HG02610 (cell line): ENCODE results near the gene RNF144B.
"Not testable (repeated sequence)": the region's sequence is repeated elsewhere in the genome, so short reads cannot be mapped to it uniquely, and the experiment has no call there.

Source experiments
- ATAC-seq: cut with Tn5 transposase; IDR thresholded peaks from one replicate; pipeline ENCODE4 v1.9.1; 2021; ENCODE audit warnings: mild to moderate bottlenecking, moderate library complexity; ENCODE audit not compliant: unreplicated experiment

The RNF144B gene

DNA sequence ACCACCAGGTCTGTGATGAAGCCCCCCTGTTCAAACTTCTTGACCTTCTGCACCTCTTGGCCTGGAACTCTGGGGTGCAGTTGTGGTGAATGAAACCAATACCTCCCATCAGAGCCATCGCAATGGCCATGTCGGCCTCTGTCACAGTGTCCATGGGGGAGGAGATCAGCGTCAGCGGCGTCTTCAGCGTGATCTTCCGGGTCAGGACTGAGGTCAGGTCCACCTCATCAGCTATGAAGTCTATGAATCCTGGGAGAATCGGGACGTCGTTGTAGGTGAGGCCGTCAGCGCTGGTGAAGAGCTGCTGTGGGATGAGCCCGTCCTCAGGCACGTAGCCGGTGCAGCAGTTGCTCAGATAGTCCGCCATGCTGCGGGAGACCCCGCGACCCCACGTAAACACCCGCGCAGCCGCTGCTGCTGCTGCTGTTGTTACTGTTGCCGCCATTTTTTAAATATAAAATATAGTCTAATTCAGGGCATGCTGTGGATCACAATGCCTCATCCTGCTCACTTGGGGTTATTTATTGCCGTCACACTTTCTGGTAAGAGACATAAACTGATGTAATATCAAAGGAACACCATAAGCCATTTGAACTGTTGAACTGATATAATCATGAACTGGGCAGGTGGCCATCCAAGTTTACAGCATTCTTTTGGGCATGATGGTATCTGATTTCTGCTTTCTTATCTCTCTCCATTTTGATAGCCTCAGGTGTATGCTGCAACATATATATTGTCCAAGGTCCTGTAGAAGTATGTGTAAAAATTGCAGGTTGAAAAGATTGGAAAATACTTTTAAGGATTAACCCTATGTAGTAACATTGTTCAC lies 18.7 kb upstream of the RNF144B start:
- no peak for ATAC-seq

DNA sequence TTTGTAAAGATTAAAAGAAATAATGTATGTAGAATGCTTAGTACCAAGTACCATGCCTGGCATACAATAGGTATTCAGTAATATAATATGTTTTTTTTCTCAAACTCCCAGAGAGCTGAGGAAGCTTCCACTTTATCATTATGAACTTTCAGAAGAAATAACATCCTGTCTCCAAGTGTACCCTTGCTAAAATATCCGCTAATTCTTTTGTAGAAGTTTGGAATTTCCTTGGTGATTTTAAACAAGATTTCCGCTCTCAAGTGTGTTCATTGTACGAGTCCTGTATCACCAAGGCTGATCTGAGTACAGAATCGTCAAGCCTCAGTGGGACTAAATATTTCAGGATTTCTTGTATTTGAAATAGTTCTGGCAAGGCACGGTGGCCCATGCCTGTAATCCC lies 16.1 kb upstream of the RNF144B start:
- no peak for ATAC-seq

DNA sequence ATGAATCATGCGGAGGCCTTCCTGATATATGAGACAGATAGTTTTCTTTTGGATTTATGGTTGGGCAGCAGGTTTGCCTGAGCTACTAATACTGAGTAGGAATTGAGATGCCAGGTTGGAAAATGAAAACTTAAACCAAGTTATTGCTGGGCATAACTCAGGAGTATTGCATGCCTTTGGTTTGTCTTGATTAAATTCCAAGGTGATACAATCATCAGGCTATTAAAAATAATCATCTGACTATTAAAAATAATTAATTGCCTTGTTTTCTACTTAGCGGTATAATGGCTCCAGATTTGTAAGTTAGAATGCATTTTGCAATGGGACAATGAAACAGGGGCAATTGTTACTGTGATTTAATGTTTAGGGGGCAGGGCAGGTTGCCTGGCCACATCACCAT lies 15.5 kb upstream of the RNF144B start:
- ATAC-seq = no peak

DNA sequence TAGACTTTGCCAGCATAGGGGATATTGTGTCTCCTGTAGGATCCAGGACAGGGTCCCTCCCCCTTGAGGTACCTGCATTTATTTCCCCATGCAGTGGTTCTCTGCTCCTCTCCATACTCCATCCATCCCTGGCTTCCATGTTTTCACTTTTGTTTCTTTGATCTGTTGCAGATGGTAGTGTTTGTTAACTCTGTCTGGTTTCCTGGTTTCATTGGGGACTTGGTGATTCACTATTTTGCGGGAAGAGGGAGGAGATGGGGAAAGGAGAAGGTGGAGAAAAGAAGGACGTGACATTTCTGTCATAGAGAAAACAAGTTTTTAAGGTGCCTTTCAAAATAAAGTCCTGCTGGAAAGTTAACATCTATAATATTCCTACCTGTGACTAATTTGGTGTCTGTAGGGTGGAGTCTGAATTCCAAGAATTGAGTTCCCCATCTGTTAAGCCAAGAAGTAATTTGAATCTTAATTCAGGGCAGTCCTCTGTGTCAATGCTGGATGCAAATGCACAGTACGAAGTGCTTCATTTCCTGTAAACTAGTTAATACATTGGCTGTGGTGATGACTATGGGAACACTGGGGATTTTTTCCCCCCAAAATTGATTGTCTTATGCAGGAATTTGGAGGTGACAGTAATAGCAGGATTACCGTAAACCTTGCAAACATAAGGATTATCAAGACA lies 6.9 kb upstream of the RNF144B start:
- no peak for ATAC-seq

DNA sequence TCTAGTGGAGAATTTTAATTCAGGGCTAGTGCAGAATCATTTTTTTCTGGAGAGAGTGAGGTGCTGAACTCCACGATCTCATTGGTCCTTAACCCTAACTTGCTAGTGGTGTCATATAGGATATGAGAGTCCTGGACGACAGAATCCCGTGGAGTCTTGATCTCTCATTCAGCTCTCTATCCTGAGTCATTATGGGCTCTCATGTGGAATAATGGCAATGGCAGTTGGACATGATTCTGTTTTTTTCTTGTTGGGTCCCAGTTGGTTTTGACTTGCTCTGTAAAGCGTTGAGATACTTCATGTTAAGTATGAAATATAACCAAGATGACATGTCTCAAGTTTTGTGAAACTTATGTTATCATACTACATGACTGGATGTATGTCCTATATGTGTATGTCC lies 6.3 kb upstream of the RNF144B start:
- no peak for ATAC-seq

DNA sequence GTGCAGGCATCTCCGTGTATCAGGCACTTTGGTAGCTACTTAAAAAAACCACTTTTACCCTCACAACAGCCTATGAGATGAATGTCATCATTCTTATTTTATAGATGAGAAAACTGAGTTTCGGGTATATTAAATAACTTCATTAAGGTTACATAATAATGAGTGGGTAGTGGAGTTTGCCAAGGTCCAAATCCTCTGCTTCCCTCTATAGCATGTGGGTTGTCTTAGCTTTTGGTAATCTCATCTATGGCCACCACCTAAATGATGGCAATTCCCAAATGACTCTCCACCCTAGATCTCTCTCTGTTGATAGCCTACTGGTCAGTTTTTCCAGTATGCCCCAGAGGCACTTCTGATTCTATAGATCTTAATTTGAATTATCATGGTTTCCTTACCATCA lies 3.7 kb upstream of the RNF144B start:
- ATAC-seq = no peak

DNA sequence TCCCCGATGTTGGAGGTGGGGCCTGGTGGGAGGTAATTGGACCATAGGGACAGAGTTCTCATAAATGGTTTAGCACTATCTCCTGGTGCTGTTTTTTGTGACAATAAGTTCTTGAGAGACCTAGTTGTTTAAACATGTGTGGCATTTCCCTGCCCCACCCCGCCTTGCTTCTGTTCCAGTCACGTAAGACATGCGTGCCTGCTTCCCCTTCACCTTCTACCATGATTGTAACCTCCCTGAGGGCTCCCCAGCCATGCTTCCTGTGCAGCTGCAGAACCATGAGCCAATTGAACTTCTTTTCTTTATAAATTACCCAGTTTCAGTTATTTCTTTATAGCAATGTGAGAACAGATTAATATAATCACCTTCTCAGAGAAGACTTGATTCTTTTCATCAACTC lies 2.5 kb upstream of the RNF144B start:
- ATAC-seq = no peak

DNA sequence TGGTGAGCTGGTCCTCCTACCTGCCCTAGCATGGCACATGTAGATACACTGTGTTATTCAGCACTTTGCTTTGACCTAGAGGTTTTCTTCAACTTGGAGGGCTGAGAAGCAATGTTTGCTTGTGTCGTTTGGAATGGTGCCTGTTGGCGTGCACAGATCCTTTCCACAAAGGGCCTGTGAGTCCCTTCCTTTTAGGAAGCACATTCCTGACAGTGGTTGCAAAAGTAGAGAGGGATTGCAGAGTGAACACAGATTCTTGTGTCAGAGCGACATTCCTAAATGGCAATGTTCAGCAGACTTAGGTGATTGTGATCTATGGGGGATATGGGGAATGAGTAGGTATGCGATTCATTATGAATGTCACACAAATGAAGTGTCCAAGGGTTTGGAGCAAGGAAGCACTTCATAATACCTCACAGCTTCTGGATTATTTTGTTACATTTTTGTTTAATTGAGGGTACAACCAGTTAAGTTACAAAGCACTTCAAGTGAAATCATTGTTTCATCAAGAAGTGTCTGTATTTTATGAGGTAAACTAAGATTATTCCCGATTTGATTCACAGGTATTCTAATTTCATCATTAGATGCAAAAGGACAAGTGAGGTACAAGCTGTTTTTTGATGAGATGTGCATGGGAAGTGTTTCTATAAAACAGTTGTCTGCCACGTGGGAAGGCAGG lies 713 bp upstream of the RNF144B start:
- ATAC-seq = no peak

DNA sequence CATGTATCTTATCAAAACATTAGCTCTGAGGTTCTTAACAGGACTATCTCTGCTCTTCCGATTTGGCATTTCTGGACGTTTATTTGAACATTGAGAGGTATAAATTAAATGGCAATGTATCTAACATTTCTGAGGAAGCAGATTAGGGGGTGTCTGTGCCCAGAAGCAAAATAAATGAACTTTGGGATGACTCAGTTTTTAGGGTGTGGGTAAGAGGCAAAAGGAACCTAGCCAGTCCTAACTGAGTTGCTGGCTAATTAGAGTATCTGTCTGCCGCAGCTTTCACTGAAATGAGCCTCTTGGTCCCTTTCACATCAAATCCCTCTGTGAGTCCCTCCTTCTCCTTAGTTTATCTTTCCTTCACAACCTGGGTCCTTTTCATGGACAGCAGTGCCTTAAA lies 1.1 kb downstream of the RNF144B start:
- no peak for ATAC-seq

DNA sequence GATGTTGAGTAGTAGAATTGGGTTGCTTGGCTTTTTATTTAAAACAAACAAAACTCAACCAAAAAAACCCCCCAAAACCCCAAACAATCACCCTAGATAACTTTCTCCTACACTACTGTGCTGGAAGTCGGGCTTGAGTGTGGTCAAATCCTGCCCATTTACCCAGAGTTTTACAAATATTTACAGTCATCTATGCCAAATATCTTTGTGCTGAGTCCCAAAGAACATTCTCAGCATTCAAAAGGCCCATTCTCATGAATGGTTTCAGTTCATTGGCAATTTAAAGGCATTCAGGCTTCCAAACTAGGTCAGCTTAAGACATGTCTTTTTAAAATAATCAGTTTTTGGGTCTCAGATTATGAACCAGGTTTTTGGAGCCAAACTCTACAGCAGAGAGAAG lies 1.8 kb downstream of the RNF144B start:
- ATAC-seq = no peak

DNA sequence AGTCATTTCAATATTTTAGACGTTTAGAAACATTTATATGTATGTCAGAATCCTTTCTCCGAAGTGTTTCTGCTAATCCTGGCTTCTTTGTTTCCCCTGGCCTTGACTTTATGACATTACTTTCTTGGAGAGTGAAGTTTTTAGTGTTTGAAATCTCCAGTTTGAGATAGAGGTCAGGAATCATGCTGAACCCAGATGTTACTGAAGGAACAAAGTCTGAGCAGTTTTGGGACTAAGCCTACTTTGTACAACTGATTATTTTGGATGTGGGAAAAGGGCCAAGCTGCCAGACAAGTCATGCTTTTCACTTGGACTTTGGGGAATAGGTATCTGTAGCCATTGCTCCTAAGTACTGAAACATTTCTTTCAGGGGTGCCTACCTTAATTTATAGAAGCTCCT lies 2.3 kb downstream of the RNF144B start:
- ATAC-seq = no peak

DNA sequence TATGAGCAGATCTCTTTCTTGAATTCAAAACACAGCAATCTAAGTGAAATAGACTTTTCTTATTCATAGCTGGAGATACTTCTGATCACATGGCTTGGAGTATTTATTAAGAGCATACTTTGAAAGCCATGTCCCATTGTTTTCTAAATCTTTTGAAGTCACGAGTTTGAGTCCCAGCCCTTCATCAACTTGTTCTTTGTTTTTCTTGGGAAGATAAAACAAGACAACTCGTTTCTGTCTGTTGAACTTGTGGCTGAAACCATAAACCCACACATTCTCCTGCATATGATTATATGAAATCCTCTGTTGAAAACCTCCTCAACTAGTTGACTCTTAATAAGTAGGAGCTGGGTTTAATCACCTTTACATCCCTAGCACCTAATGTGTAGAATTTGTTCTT lies 3.3 kb downstream of the RNF144B start:
- ATAC-seq = no peak

DNA sequence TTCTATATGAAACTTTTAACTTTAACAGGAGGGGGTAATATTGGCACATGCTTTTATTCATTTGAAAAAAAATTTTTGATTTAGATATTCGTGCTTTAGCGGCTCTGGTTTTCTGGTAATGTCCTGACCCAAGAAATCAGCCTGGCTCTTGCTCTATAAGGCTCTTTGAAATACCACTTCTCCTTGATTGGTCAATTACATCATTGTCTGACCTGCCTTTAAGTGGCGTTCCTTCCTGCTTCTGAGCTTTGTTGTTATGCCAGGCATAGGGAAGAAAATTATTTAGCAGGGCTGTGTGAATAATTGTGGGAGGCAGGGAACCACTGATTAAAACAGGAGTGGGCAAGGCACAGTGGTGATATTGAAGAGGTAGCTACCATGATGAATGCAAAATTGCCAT lies 3.9 kb downstream of the RNF144B start:
- no peak for ATAC-seq

DNA sequence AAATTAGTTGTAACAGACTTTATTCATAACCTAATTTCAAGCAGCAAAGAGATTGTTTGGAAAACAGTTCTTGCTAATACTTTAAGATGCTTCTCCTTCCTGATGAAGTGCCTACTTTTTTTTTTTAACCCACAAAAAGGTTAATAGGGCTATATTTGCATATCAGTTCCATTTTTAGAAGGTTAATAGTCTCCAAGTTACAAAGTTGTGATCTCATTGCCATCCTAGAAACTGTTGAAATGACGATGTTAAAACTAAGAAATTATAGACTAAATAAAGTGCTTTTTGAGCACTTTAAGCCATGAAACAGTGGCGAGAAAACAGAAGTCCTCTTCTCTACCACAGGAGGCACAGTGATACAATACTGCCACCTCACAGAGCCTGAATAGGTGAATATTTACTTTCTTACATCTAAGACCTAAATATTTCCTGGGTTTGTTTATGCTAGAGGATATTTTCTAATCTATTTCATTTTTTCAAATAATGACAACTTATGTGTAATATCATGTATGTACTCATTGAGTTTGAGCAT lies 5.3 kb downstream of the RNF144B start:
- no peak for ATAC-seq

DNA sequence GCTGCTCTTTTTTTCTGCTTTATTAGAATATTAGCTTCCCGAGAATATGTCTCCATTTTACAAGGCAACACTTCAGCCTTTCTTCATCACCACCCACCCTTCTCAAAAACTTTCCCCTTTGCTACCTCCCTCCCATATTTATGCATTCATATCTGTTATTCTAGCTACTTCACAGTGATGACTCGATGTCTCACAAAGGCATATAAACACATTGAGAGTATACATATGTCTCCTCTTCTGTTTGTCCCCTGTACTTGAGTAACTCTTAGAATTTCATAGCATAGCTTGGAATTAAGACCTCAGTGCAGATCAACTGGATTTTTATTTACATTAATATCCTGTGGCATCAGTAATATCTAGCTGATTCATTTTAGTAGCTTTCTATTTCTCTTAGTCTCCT lies 6.5 kb downstream of the RNF144B start:
- ATAC-seq = no peak

DNA sequence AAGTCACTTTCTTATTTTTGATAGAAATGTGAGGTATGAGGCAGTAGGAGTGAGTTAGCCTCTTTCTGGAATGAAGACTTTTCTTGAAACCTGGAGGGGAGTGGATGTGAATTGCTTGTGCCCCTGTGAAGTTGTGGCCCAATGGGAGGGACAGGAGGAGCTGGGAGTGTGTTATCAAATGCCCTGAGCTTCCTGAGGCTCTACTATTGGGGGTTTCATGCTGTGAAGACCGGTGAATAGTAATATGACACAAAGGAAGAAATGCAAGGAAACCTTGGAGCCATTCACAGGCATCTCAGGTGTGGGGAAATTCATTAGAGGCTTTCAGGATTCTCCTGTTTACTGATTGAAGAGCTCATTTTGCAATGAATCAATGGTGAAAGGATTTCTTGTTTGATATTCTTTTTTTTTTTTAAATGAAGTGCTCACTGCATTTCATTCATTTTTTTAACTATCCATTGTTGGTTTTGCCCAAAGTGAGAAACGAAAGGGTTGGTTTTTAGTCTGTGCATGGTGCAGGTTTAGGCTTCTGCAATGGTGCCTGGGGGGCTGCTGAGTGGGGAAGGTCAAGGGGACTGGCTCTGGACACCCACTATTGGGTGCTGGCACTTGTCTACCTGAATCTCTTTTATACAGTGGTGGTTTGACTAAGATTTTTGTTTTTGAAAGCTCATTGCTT lies 8.2 kb downstream of the RNF144B start:
- no peak for ATAC-seq

DNA sequence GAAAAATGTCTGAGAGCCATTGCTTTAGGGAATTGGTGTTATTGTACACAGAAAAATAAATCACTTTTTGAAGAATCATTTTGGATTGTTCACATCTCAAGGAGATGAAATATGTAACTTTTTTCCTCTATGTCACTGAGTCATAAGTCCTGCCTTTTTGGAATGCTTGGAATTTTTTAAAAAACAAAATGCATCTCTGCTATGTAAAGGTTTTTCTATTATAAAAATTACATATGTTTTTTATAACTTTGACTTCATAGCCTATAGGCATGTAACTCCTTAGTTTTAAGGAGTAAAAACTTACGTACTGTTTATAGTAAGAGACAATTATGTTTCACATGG lies 8.7 kb downstream of the RNF144B start:
- no peak for ATAC-seq

DNA sequence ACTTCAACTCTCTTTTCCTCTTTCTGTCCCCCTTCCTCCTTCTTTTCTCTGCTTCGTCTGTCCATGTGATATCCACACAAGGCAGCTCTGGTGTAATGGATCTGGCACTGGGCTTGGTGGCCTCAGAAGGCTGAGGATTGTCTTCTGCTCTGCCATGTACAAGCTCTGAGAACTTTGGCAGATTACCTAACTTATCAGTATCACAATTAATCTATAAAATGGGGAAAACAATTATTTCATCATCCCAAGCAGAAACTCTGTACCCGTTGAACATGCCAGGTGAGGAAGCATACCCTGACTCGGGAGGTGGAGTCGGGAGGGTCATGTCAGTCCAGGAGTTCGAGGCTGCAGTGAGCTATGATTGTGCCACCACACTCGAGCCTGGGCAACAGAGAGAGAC lies 10.6 kb downstream of the RNF144B start:
- ATAC-seq = no peak

DNA sequence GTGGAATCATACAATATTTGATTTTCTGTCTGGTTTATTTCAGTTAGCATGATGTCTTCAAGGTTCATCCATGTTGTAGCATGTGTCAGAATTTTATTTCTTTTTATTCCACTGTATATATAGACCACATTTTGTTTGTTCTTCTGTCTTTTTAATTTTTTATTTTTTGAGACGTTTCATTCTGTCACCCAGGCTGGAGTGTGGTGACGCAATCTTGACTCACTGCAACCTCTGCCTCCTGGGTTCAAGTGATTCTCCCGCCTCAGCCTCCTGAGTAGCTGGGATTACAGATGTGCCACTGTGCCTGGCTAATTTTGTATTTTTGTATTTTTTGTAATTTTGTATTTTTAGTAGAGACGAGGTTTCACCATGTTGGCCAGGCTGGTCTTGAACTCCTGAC lies 11.1 kb downstream of the RNF144B start:
- ATAC-seq = not testable (repeated sequence)

DNA sequence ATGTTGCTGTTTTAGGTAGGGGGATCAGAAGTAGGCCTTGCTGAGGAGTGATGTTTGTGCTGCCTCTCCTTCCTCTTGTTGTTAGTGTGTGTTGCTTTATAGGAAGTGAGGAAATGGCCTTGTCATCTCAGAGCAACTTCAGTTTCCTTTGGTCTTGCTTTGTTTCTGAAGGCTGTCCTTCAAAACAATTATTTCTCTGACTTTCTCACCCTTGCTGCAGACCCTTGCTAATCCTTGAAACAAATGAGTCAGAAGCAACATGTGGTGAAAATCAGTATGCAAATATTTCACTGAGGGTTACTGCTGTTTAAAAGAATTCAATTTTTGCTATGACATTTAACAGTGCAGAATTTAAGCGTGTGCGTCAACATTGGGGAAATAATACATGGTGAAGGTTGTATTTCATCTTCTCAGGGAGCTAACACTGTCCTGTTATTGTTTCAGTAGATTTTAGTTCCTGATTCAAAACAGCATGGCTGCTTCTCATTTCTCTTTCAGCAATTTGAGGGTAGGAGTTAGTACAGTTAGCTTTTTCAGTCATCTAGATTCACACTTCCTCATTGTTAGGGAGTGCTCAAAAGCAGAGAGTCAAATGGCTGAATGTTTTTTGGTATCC lies 13.8 kb downstream of the RNF144B start:
- ATAC-seq = peak; percentile 93

DNA sequence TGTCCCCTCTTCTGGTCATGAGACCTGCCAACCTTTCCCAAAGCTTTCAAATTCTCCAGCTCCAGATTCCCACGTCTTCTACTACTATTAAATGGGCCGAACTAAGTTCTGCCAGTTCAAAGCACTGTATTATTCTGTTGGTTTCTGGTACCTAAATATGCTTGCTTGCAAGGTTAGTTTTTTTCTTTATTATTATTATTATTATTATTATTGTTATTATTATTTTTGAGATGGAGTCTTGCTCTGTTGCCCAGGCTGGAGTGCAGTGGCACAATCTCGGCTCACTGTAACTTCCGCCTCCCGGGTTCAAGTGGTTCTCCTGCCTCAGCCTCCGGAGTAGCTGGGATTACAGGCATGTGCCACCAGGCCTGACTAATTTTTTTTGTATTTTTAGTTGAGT lies 17.8 kb downstream of the RNF144B start:
- ATAC-seq = not testable (repeated sequence)
